Epithelial cell of esophagus (primary cell): Measurements from ENCODE around the gene ZNF280B.
"Not testable (repeated sequence)": the region's sequence is repeated elsewhere in the genome, so short reads cannot be mapped to it uniquely, and the experiment has no call there.

Experiments
- DNase-seq: peaks from one replicate; pipeline ENCODE4 v3.0.0; 2010; ENCODE audit warnings: low read depth
- H3K4me3 ChIP-seq: 2 replicates; pipeline ENCODE4 v1.5.1; 2011; ENCODE audit warnings: mild to moderate bottlenecking, low read length, control low read depth
- CTCF ChIP-seq: IDR thresholded peaks from 2 replicates; pipeline ENCODE4 v1.5.1; 2011; ENCODE audit warnings: low read depth, mild to moderate bottlenecking, low read length, control low read depth, inconsistent platforms; ENCODE audit not compliant: insufficient read depth; ENCODE audit errors: missing control alignments

ZNF280B gene

GRCh38 chr22:22484023-22484422 is 24.5 kb downstream of the ZNF280B start:
- TF ChIP-seq CTCF: no peak
- DNase-seq: no peak

GRCh38 chr22:22480940-22481339 is 27.6 kb downstream of the ZNF280B start:
- no peak for DNase-seq
- no peak overlapping the region for H3K4me3 ChIP-seq
- TF ChIP-seq CTCF: no peak

More at GRCh38 chr22:22484023-22484422, 24.5 kb downstream of the ZNF280B start:
- H3K4me3 ChIP-seq: no peak overlapping the region

GRCh38 chr22:22479999-22480532 is 28.5 kb downstream of the ZNF280B start:
- DNase-seq: no peak
- no peak for TF ChIP-seq CTCF
- H3K4me3 ChIP-seq: no peak overlapping the region

- no peak for DNase-seq
- TF ChIP-seq CTCF: no peak
- no peak overlapping the region for H3K4me3 ChIP-seq
Measured at GRCh38 chr22:22479116-22479515, 29.4 kb downstream of the ZNF280B start.

- TF ChIP-seq CTCF: no peak
- no peak overlapping the region for H3K4me3 ChIP-seq
- no peak for DNase-seq
Measured at GRCh38 chr22:22478470-22478869, 30.1 kb downstream of the ZNF280B start.

GRCh38 chr22:22474733-22475132 is 33.8 kb downstream of the ZNF280B start:
- no peak for DNase-seq
- H3K4me3 ChIP-seq: no peak overlapping the region
- TF ChIP-seq CTCF: no peak

GRCh38 chr22:22471104-22471503 is 37.4 kb downstream of the ZNF280B start:
- not testable (repeated sequence) for DNase-seq

More at GRCh38 chr22:22471104-22471503, 37.4 kb downstream of the ZNF280B start:
- H3K4me3 ChIP-seq: not testable (repeated sequence)
